H1 (cell line): ENCODE results near the gene ACTR8.

ENCODE experiments used
- GTF2F1 ChIP-seq: IDR thresholded peaks from 2 replicates; pipeline ENCODE4 v1.6.1; 2012; ENCODE audit warnings: low read depth, low read length, improper control_type of control experiment, borderline replicate concordance
- JUN ChIP-seq: IDR thresholded peaks from 2 replicates; pipeline ENCODE4 v1.6.1; 2011; ENCODE audit warnings: low read depth, mild to moderate bottlenecking, improper control_type of control experiment, low read length
- SP1 ChIP-seq: IDR thresholded peaks from 2 replicates; pipeline ENCODE4 v1.6.1; 2011; ENCODE audit warnings: low read depth, low read length
- SUZ12 ChIP-seq: fragments of 200-600 bp; sonication (generic); IDR thresholded peaks from 2 replicates; pipeline ENCODE4 v1.6.1; 2012; ENCODE audit warnings: mild to moderate bottlenecking, inconsistent platforms, low read length, moderate library complexity, mixed read lengths
- TF ChIP-seq, protein P1 (sequence below), 3 experiments: IDR thresholded peaks; 1 replicate in 2 of 3; 2 replicates in 1 of 3; pipeline versions ENCODE4 v1.5.1 to v1.6.1; 2011; ENCODE audit warnings: low read length in 3 of 3, mild to moderate bottlenecking in 3 of 3, inconsistent platforms in 2 of 3, low read depth in 1 of 3, moderate library complexity in 1 of 3; ENCODE audit not compliant: insufficient read depth in 1 of 3; ENCODE audit errors: control extremely low read depth in 1 of 3

- TF ChIP-seq JUN (no peak), SUZ12 (no peak), GTF2F1 (no peak), SP1 (no peak)
- TF ChIP-seq, protein P1, sequence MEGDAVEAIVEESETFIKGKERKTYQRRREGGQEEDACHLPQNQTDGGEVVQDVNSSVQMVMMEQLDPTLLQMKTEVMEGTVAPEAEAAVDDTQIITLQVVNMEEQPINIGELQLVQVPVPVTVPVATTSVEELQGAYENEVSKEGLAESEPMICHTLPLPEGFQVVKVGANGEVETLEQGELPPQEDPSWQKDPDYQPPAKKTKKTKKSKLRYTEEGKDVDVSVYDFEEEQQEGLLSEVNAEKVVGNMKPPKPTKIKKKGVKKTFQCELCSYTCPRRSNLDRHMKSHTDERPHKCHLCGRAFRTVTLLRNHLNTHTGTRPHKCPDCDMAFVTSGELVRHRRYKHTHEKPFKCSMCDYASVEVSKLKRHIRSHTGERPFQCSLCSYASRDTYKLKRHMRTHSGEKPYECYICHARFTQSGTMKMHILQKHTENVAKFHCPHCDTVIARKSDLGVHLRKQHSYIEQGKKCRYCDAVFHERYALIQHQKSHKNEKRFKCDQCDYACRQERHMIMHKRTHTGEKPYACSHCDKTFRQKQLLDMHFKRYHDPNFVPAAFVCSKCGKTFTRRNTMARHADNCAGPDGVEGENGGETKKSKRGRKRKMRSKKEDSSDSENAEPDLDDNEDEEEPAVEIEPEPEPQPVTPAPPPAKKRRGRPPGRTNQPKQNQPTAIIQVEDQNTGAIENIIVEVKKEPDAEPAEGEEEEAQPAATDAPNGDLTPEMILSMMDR (IDR thresholded peaks at IDR 0.05; ENCODE audit: control extremely low read depth in 1 of 3, insufficient read depth in 1 of 3, low read depth in 1 of 3, low read length in 3 of 3): no peak
Observed at GRCh38 chr3:53860196-53860595, 21.8 kb downstream of the ACTR8 start.
